ENCODE measurements around the gene MYADML2. TPM values are rescaled to one million over a fixed set of nuclear protein-coding genes. Genes with fewer than 3 reads are reported as not detected.

The MYADML2 gene
- total and polyA plus RNA-seq, 2 of the 8 experiments (the other 6 are each of a cell fraction or from before 2014, with no cell fraction given): 0.26 to 0.47 TPM

- DNase-seq (ENCODE audit: low read depth in 1 of 2, low spot score in 2 of 2) (no peak), FAIRE-seq (no peak)
- POLR2A ChIA-PET (ENCODE audit: partially characterized antibody): interaction anchor here (0.6 to 3.3 kb wide), 5 partner anchors 11 to 77 kb away, joined by 3 to 9 read pairs (median 3); partner anchors contain the start of gene MAFG
- H3K79me2 ChIP-seq (ENCODE audit: control insufficient read depth in 1 of 2, insufficient read depth in 2 of 2, low read length in 2 of 2): no peaks in the 10 kb centered on the region
- no peak overlapping the region for H4K91ac ChIP-seq (replicated peaks; ENCODE audit: insufficient read length, low read length)
- no peak overlapping the region for H2BK12ac ChIP-seq (ENCODE audit: low read depth, low read length)
- H3K9ac ChIP-seq (replicated peaks in 1 of 4; ENCODE audit: extremely low read depth in 1 of 4, low read depth in 3 of 4, low read length in 3 of 4): no peak overlapping the region
- no peak overlapping the region for H2BK15ac ChIP-seq (ENCODE audit: low read length)
- no peak overlapping the region for H3K4me2 ChIP-seq (ENCODE audit: insufficient read depth in 1 of 2, low read depth in 2 of 2, low read length in 2 of 2)
- H3K27ac ChIP-seq (ENCODE audit: low read depth, low read length): no peak overlapping the region
- no peak overlapping the region for H3K4ac ChIP-seq (replicated peaks; ENCODE audit: insufficient read length, low read depth, low read length)
- CTCF ChIA-PET (ENCODE audit: partially characterized antibody): interaction anchor here (0.7 to 1.8 kb wide), 5 partner anchors 11 to 71 kb away, joined by 3 to 9 read pairs (median 3); no protein-coding TSS in a partner anchor
- no peaks in the 10 kb centered on the region for H3K79me1 ChIP-seq (ENCODE audit: low read depth, low read length)
- no peak overlapping the region for H4K5ac ChIP-seq (ENCODE audit: insufficient read length, low read depth, low read length)
- peaks cover 0 to 5% (median under 1%) of the 10 kb centered on the region in 4 experiments; a peak in 3 of 7 replicates for H3K27me3 ChIP-seq (replicated peaks in 1 of 4; ENCODE audit: control insufficient read depth in 3 of 4, extremely low read depth in 1 of 4, insufficient read depth in 3 of 4, low read length in 3 of 4)
- WGBS, 2 experiments (ENCODE audit: extremely low coverage in 1 of 2, insufficient coverage in 1 of 2, insufficient read length in 1 of 2, insufficient replicate concordance in 2 of 2, low coverage in 1 of 2, low lambda C conversion rate in 2 of 2, missing lambda C conversion rate in 1 of 2): 85% methylated on average over 16 of the region's 17 CpGs; no CpG with 5 or more reads in 1 of the 2 experiments
- no peak overlapping the region for H2AFZ ChIP-seq (ENCODE audit: low read length)
- no peak overlapping the region for H3K18ac ChIP-seq (ENCODE audit: extremely low read depth, low read length)
- H3K4me1 ChIP-seq (replicated peaks in 1 of 4; ENCODE audit: control insufficient read depth in 3 of 4, insufficient read depth in 4 of 4, low read length in 3 of 4): no peaks in the 10 kb centered on the region; a peak in 1 of 7 replicates
- H3K4me3 ChIP-seq (ENCODE audit: extremely low read depth in 1 of 4, insufficient read depth in 2 of 4, low read depth in 3 of 4, low read length in 4 of 4): no peak overlapping the region
- H3K23me2 ChIP-seq (ENCODE audit: low read depth, low read length): no peaks in the 10 kb centered on the region
- no peak overlapping the region for H2BK120ac ChIP-seq (replicated peaks; ENCODE audit: low read depth, low read length)
- no peaks in the 10 kb centered on the region for H4K20me1 ChIP-seq (replicated peaks in 1 of 2; ENCODE audit: control insufficient read depth in 1 of 2, insufficient read depth in 2 of 2, low read length in 2 of 2)
- H3K9me3 ChIP-seq (ENCODE audit: insufficient read depth in 2 of 2, low read depth in 1 of 2, low read length in 1 of 2): no peaks in the 10 kb centered on the region
- no peaks in the 10 kb centered on the region for H3K36me3 ChIP-seq (ENCODE audit: control insufficient read depth in 2 of 4, insufficient read depth in 4 of 4, low read length in 3 of 4)
- H2BK5ac ChIP-seq (ENCODE audit: low read depth, low read length): no peak overlapping the region
- H2BK20ac ChIP-seq (ENCODE audit: low read length): no peak overlapping the region
- no peak overlapping the region for H3K14ac ChIP-seq (ENCODE audit: insufficient read length)
- no peak overlapping the region for H4K8ac ChIP-seq (ENCODE audit: extremely low read depth, insufficient read depth, low read length)
- no peak overlapping the region for H3K23ac ChIP-seq (ENCODE audit: insufficient read length)
- H3K56ac ChIP-seq (replicated peaks; ENCODE audit: insufficient read length, low read depth, low read length): no peak overlapping the region
- no peak overlapping the region for H2AK5ac ChIP-seq (ENCODE audit: low read depth, low read length)
- TF ChIP-seq ATF3 (IDR thresholded peaks at IDR 0.05; ENCODE audit: insufficient read depth, low read depth, low read length): no peak
- no peak for TF ChIP-seq SUZ12 (IDR thresholded peaks at IDR 0.05; ENCODE audit: low read length)
- TF ChIP-seq TCF12 (IDR thresholded peaks at IDR 0.05; ENCODE audit: low read depth, low read length): no peak
- no peak for TF ChIP-seq GABPA (IDR thresholded peaks at IDR 0.05; ENCODE audit: borderline replicate concordance, insufficient read depth, low read length)
- no peak for TF ChIP-seq MAX (IDR thresholded peaks at IDR 0.05)
- no peak for TF ChIP-seq ATF2 (IDR thresholded peaks at IDR 0.05; ENCODE audit: low read length)
- no peak for TF ChIP-seq TAF1 (IDR thresholded peaks at IDR 0.05; ENCODE audit: low read depth, low read length)
- TF ChIP-seq SP4 (IDR thresholded peaks at IDR 0.05; ENCODE audit: low read length): no peak
- TF ChIP-seq ZNF274 (IDR thresholded peaks at IDR 0.05; ENCODE audit: borderline replicate concordance, extremely low read depth, low read length): no peak
- TF ChIP-seq CREB1 (IDR thresholded peaks at IDR 0.05): no peak
These were observed 1.8 kb upstream of the MYADML2 start for GRCh38 chr17:81948635-81949378.
